Keratinocyte (primary cell): ENCODE measurements around the gene GNLY. TPM values are rescaled to one million over a fixed set of nuclear protein-coding genes. Genes with fewer than 3 reads are reported as not detected.

Experiments used
- DNase-seq: peaks from one replicate; pipeline ENCODE4 v3.0.0-alpha.2; 2011; ENCODE audit warnings: low read depth, missing footprints, low spot score
- FAIRE-seq: peaks from 2 replicates; lab custom pipeline; 2011; peaks lifted over from hg19 to GRCh38; lab: Jason Lieb, UNC
- H2AFZ ChIP-seq: 2 replicates; pipeline ENCODE4 v1.6.0; 2012; ENCODE audit warnings: low read length, control low read depth, inconsistent platforms; ENCODE audit not compliant: control insufficient read depth
- H3K27ac ChIP-seq: 2 replicates; pipeline ENCODE4 v1.5.1; 2011; ENCODE audit warnings: low read length; ENCODE audit not compliant: control insufficient read depth, insufficient read depth
- H3K27me3 ChIP-seq: 3 replicates; pipeline ENCODE4 v1.6.0; 2011; ENCODE audit warnings: low read length; ENCODE audit not compliant: control insufficient read depth, insufficient read depth; ENCODE audit errors: extremely low read depth
- H3K36me3 ChIP-seq, 2 experiments: 2 replicates in 1 of 2; 3 replicates in 1 of 2; pipeline ENCODE4 v1.5.1; 2011; ENCODE audit warnings: low read length in 2 of 2, mild to moderate bottlenecking in 1 of 2; ENCODE audit not compliant: control insufficient read depth in 2 of 2, insufficient read depth in 2 of 2; ENCODE audit errors: extremely low read depth in 1 of 2
- H3K4me1 ChIP-seq: 3 replicates; pipeline ENCODE4 v1.5.1; 2011; ENCODE audit warnings: low read length; ENCODE audit not compliant: control insufficient read depth, insufficient read depth; ENCODE audit errors: extremely low read depth
- H3K4me2 ChIP-seq: 3 replicates; pipeline ENCODE4 v1.6.0; 2011; ENCODE audit warnings: low read depth, low read length; ENCODE audit not compliant: control insufficient read depth, insufficient read depth; ENCODE audit errors: extremely low read depth
- H3K4me3 ChIP-seq, 3 experiments: fragments of 200-600 bp in 1 of 3; sonication (generic) in 1 of 3; 2 replicates in 2 of 3; 3 replicates in 1 of 3; pipeline ENCODE4 v1.5.1; 2011 to 2016; ENCODE audit warnings: low read length in 3 of 3, mild to moderate bottlenecking in 3 of 3, control low read depth in 2 of 3, inconsistent platforms in 1 of 3, low read depth in 1 of 3, mixed read lengths in 1 of 3, mixed run types in 1 of 3, moderate library complexity in 1 of 3; ENCODE audit not compliant: control insufficient read depth in 2 of 3, insufficient read depth in 2 of 3; ENCODE audit errors: extremely low read depth in 1 of 3
- H3K79me2 ChIP-seq: 2 replicates; pipeline ENCODE4 v1.6.0; 2012; ENCODE audit warnings: low read length; ENCODE audit not compliant: control insufficient read depth, insufficient read depth
- H3K9ac ChIP-seq: 3 replicates; pipeline ENCODE4 v1.6.0; 2011; ENCODE audit warnings: low read length; ENCODE audit not compliant: control insufficient read depth, insufficient read depth; ENCODE audit errors: extremely low read depth
- H3K9me1 ChIP-seq: 3 replicates; pipeline ENCODE4 v1.6.0; 2011; ENCODE audit warnings: low read length; ENCODE audit not compliant: control insufficient read depth, insufficient read depth; ENCODE audit errors: extremely low read depth
- H3K9me3 ChIP-seq: 2 replicates; pipeline ENCODE4 v1.5.1; 2012; ENCODE audit warnings: low read depth, low read length; ENCODE audit not compliant: control insufficient read depth
- H4K20me1 ChIP-seq: 3 replicates; pipeline ENCODE4 v1.6.0; 2011; ENCODE audit warnings: low read length; ENCODE audit not compliant: control insufficient read depth, insufficient read depth; ENCODE audit errors: extremely low read depth
- EZH2 ChIP-seq: IDR thresholded peaks from one replicate; pipeline ENCODE4 v1.6.1; 2012; ENCODE audit warnings: inconsistent platforms, mild to moderate bottlenecking, low read length, moderate library complexity
- dilution Hi-C: fragments of 300-500 bp; cut with MboI; formaldehyde crosslinking; loops from one replicate; pipeline ENCODE4 v1.7.0; 2020; ENCODE audit warnings: low sequenced_read_pairs; ENCODE audit not compliant: extremely low pct_ligation_motif_present
- polyA plus RNA-seq, 5 experiments: library from polyadenylated mRNA; depleted of rRNA in 3 of 5; stranded (reverse) in 3 of 5; stranded (forward) in 1 of 5; unstranded in 1 of 5; fragments of >200 nt; gene quantifications; 1 replicate in 1 of 5; 2 replicates in 3 of 5; 3 replicates in 1 of 5; pipeline versions ENCODE4 v1.2.1 to v1.2.3, GENCODE V29; 2011 to 2012; ENCODE audit warnings: missing spikeins in 2 of 5, low read depth in 1 of 5, low replicate concordance in 1 of 5
- TF ChIP-seq, protein P1 (sequence below), 3 experiments: IDR thresholded peaks in 1 of 3; conservative IDR thresholded peaks in 1 of 3; optimal IDR thresholded peaks in 1 of 3; 2 replicates in 2 of 3; 3 replicates in 1 of 3; pipeline versions ENCODE3 to v1.5.1; 2011; ENCODE audit warnings: low read length in 3 of 3, mild to moderate bottlenecking in 3 of 3, moderate library complexity in 2 of 3, control low read depth in 1 of 3, inconsistent platforms in 1 of 3; ENCODE audit not compliant: insufficient read depth in 2 of 3; ENCODE audit errors: extremely low read depth in 1 of 3

GNLY gene
- polyA plus RNA-seq, 1 donor (not counting 4 experiments of a cell fraction or from before 2014, with no cell fraction given) = not detected

DNA sequence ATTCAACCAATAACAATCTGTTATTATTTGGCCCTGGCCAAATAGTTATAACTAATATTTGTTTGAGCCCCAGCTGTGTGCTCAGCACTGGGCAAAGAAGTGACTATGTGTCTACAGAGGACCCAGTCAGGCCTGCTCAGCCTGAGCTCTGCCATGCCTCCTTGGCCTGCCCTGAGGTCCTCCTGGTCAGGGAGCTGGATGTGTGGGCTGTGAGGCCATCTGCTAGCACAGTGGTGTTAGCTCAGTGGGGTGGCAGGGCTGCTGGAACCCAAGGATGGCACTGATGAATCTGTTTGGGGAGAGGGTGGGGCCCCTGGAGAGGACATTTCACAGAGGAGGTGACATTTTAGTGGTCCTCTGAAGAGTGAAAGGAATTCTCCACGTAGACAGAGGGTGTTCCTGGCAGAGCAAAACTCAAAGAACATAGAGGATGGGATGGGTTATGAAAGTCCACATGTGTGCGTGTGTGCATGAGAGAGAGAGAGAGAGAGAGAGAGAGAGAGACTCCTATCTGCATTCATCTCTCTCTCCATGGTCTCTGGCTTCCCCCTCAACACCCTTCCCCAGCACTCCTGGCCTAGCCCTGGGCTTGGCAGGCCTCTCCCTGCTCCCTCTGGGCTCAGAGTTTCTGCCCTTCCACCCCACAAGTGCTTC lies 38.4 kb downstream of the GNLY start:
- Histone ChIP-seq H3K4me1 (peaks cover 3% of the 10 kb centered on the region), H4K20me1 (no peaks in the 10 kb centered on the region), H3K36me3 (no peaks in the 10 kb centered on the region), H3K4me2 (no peak overlapping the region), H3K27ac (no peak overlapping the region), H3K27me3 (peaks cover 32% of the 10 kb centered on the region), H3K4me3 (no peak overlapping the region), H3K9ac (no peak overlapping the region), H3K79me2 (no peaks in the 10 kb centered on the region), H3K9me1 (no peaks in the 10 kb centered on the region), H3K9me3 (no peaks in the 10 kb centered on the region), H2AFZ (no peak overlapping the region)
- FAIRE-seq = no peak
- dilution Hi-C loops = no loop called here
- TF ChIP-seq, protein P1, sequence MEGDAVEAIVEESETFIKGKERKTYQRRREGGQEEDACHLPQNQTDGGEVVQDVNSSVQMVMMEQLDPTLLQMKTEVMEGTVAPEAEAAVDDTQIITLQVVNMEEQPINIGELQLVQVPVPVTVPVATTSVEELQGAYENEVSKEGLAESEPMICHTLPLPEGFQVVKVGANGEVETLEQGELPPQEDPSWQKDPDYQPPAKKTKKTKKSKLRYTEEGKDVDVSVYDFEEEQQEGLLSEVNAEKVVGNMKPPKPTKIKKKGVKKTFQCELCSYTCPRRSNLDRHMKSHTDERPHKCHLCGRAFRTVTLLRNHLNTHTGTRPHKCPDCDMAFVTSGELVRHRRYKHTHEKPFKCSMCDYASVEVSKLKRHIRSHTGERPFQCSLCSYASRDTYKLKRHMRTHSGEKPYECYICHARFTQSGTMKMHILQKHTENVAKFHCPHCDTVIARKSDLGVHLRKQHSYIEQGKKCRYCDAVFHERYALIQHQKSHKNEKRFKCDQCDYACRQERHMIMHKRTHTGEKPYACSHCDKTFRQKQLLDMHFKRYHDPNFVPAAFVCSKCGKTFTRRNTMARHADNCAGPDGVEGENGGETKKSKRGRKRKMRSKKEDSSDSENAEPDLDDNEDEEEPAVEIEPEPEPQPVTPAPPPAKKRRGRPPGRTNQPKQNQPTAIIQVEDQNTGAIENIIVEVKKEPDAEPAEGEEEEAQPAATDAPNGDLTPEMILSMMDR (optimal IDR thresholded peaks at IDR 0.05 in 1 of 3, IDR thresholded peaks at IDR 0.05 in 1 of 3, conservative IDR thresholded peaks at IDR 0.05 in 1 of 3; ENCODE audit: extremely low read depth in 1 of 3, insufficient read depth in 2 of 3, low read length in 3 of 3) = no peak
- no peak for TF ChIP-seq EZH2
- no peak for DNase-seq

DNA sequence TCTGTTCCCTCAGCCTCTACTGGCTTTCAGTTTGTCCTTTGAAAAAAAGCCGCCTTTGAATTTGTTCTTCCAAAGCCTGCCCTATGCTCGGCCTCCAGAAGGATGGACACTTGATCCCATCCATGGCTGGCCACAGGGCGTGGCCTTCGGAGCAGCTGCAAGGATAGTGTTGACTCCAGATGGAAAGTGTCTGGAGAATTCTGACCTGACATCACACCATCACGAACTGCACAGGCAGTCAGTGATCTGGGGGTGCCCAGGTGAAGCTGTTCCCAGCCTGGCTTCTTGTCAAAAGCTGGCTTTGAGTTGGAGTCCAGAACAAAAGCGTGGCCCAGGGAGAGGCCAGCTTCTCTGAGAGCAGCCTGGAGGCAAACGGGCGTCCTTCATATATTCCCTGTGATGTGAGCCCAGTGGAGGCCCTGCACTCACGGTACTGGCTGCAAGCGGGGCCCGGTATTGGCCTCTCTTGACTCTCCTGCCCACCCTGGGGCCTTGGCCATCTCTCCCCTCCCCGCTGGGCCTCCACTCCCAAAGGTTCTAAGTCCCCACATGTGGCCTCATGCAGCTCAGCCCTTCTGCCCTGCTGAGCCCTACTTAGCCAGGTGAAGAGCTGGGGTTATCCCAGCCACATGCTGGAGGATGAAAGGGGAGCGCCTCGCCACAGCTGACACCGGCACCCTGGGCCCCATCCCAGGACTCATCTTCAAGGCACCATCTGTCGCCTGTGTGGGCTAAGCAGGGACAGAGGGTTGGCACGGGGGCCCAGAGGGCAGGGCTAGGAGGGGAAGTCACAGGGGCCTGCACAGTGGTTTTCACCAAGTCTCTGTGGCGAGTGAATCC lies 39.2 kb downstream of the GNLY start:
- DNase-seq (no peak), FAIRE-seq (no peak)
- Histone ChIP-seq H3K79me2 (no peaks in the 10 kb centered on the region), H3K27ac (no peak overlapping the region), H3K9me1 (no peaks in the 10 kb centered on the region), H3K9ac (no peak overlapping the region), H3K36me3 (no peaks in the 10 kb centered on the region), H3K4me2 (no peak overlapping the region), H3K4me3 (no peak overlapping the region), H4K20me1 (no peaks in the 10 kb centered on the region), H3K27me3 (peaks cover 26% of the 10 kb centered on the region), H3K4me1 (peaks cover 3% of the 10 kb centered on the region), H3K9me3 (no peaks in the 10 kb centered on the region), H2AFZ (no peak overlapping the region)
- TF ChIP-seq, protein P1 (optimal IDR thresholded peaks at IDR 0.05 in 1 of 3, IDR thresholded peaks at IDR 0.05 in 1 of 3, conservative IDR thresholded peaks at IDR 0.05 in 1 of 3; ENCODE audit: extremely low read depth in 1 of 3, insufficient read depth in 2 of 3, low read length in 3 of 3) = no peak
- no peak for TF ChIP-seq EZH2
- dilution Hi-C loops = no loop called here
